D721Med (cell line): Measurements from ENCODE around the gene MTHFD1L.
"Not testable (repeated sequence)": the region's sequence is repeated elsewhere in the genome, so short reads cannot be mapped to it uniquely, and the experiment has no call there.

Experiments used
- DNase-seq: peaks from one replicate; pipeline ENCODE4 v3.0.0; 2011; ENCODE audit warnings: low spot score; ENCODE audit not compliant: insufficient read length
- FAIRE-seq: peaks from 2 replicates; lab custom pipeline; 2011; peaks lifted over from hg19 to GRCh38; lab: Jason Lieb, UNC
- TF ChIP-seq, protein P1 (sequence below): IDR thresholded peaks from 2 replicates; pipeline ENCODE4 v1.5.1; 2012; ENCODE audit warnings: mild to moderate bottlenecking, control low read depth; ENCODE audit not compliant: insufficient read depth; ENCODE audit errors: missing control alignments

MTHFD1L gene

DNA sequence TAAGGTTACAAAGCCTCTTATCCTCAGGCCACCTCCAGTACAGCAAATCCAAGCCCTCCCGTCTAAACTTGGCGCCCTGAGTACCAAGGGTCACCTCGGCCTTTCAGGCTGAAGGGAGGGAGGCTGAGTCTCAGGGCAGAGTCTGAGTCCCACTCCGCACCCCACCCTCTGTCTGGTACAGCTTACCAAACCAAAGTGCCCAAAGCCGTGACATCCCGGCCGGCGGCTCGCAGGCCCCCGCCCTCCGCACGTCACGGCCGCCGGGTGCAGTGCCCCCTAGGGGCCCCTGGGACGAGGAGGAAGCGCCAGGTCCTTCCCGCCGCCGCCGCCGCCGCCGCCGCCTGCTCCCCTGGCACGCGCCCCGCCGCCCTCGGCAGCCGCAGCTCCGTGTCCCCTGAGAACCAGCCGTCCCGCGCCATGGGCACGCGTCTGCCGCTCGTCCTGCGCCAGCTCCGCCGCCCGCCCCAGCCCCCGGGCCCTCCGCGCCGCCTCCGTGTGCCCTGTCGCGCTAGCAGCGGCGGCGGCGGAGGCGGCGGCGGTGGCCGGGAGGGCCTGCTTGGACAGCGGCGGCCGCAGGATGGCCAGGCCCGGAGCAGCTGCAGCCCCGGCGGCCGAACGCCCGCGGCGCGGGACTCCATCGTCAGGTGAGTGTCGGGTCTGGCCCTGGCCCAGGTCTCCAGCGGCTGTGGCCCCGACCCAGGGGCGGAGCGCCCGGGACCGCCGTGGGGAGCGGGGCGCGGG is at the start of gene MTHFD1L:
Gene MTHFD1L, plus strand, starts transcription at position 297 of the 741 bp plus-strand sequence. Its CDS starts 121 bp downstream, at position 418.
- FAIRE-seq (no peak), DNase-seq (peak; percentile 81)
- TF ChIP-seq, protein P1, sequence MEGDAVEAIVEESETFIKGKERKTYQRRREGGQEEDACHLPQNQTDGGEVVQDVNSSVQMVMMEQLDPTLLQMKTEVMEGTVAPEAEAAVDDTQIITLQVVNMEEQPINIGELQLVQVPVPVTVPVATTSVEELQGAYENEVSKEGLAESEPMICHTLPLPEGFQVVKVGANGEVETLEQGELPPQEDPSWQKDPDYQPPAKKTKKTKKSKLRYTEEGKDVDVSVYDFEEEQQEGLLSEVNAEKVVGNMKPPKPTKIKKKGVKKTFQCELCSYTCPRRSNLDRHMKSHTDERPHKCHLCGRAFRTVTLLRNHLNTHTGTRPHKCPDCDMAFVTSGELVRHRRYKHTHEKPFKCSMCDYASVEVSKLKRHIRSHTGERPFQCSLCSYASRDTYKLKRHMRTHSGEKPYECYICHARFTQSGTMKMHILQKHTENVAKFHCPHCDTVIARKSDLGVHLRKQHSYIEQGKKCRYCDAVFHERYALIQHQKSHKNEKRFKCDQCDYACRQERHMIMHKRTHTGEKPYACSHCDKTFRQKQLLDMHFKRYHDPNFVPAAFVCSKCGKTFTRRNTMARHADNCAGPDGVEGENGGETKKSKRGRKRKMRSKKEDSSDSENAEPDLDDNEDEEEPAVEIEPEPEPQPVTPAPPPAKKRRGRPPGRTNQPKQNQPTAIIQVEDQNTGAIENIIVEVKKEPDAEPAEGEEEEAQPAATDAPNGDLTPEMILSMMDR, result peak; percentile 42

DNA sequence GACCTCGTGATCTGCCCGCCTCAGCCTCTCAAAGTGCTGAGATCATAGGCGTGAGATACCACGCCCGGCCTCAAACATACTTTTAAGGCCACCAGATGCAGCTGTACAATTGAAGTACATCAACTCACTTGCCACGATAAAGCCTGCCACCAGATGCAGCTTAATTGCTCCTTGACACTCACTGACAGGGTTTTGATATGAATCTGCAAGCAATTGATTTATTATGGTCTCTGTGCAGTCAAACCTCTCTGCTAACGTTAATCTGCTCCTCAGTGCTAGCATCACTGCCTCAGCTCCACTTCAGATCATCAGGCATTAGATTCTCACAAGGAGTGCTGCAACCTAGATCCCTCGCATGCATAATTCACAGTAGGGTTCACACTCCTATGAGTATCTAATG is 48.9 kb upstream of the MTHFD1L start:
- not testable (repeated sequence) for FAIRE-seq, DNase-seq

DNA sequence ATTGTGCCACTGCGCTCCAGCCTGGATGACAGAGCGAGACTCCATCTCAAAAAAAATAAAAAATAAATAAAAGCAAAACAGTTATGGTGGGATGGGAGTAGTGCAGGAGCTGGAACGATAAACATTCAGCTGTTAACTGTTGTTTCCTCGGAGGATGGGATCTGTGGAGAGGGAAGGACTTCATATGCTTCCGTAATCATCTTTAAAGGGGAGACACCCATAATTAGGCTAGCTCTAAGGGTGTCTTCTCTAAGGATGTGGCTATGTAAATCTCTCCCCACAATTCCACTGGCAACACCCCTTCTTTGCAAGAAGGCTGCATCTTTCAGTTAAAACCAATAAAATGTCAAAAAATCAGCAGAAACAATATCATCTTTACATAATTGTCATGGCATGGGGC is 42.6 kb upstream of the MTHFD1L start:
- TF ChIP-seq, protein P1, result no peak
- DNase-seq (no peak), FAIRE-seq (no peak)

DNA sequence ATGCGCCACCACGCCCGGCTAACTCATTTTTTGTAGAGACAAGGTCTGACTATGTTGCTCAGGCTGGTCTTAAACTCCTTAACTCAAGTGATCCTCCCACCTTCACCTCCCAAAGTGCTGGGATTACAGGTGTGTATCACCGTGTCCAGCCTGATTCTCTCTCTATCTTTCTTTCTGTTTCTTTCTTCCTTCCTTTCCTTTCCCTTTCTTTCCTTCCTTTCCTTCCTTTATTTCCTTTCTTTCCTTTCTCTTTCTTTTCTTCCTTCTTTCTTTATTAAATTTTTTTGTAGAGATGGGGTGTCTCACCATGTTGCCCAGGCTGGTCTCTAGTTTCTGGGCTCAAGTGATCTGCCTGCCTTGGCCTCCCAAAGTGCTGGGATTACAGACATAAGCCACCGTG is 38.7 kb upstream of the MTHFD1L start:
- TF ChIP-seq, protein P1, result no peak
- FAIRE-seq (no peak), DNase-seq (no peak)

DNA sequence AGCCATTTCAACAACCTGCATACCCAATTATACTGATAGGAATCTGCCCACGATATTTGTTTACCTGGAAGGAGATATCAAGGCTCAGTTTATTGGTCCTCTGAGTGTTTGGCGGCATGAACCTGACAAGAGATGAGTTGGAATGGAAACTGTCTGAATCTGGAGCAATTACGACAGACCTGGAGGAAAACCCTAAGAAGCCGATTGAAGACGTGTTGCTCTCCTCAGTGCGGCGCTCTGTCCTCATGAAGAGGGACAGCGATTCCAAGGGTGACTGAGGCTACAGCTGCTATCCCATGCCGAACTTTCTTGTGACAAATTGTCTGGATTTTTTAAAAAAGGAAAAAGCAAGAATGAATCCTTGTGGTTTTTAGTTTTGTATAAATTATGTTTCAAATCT is 37.4 kb upstream of the MTHFD1L start:
- not testable (repeated sequence) for DNase-seq, FAIRE-seq

DNA sequence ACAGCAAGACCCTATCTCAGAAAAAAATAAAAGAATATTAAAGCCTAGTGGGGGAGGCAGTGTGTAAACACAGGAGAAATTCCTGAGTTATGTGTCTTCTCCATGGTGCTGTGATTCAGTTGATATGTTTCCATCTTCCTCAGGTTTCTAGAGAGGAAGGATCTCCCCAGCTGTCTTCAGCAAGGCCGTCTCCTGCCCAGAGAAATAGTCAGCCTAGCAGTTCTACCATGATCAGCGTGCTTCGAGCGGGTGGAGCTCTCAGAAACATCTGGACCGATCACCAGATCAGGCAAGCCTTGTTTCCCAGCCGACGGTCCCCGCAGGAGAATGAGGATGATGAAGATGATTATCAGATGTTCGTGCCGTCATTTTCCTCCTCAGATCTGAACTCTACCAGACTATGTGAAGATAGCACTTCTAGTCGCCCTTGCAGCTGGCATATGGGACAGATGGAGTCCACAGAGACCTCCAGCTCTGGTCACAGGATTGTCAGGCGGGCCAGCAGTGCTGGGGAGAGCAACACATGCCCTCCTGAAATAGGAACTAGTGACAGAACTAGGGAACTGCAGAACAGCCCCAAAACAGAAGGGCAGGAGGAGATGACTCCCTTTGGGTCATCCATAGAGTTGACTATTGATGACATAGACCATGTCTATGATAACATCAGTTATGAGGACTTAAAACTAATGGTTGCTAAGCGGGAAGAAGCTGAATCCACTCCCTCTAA is 34.9 kb upstream of the MTHFD1L start:
- TF ChIP-seq, protein P1, result no peak
- no peak for FAIRE-seq
- DNase-seq, result no peak

DNA sequence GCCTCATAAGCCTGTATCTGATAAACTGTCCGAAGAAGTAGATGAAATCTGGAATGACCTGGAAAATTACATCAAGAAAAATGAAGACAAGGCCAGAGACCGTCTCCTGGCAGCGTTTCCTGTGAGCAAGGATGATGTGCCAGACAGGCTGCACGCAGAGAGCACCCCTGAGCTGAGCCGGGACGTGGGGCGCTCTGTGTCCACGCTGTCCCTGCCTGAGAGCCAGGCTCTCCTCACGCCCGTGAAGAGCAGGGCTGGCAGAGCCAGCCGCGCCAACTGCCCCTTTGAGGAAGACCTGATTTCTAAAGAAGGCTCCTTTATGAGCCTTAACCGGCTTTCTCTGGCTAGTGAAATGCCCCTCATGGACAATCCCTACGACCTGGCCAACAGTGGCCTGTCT is 33.9 kb upstream of the MTHFD1L start:
- no peak for DNase-seq

More for the DNA sequence above, 33.9 kb upstream of the MTHFD1L start:
- TF ChIP-seq, protein P1, result no peak
- no peak for FAIRE-seq
